DOHH2 (cell line): ENCODE measurements around the gene CHD5.

Experiments
- EZH2phosphoT487 ChIP-seq: fragments of 200-600 bp; sonication (generic); IDR thresholded peaks from 2 replicates; pipeline ENCODE4 v1.6.1; 2017; ENCODE audit warnings: borderline replicate concordance, mild to moderate bottlenecking, antibody characterized with exemption, low read length, moderate library complexity, mixed read lengths
- TF ChIP-seq, protein P1 (sequence below): fragments of 200-600 bp; sonication (generic); IDR thresholded peaks from one replicate; pipeline ENCODE4 v1.5.1; 2014; ENCODE audit warnings: antibody characterized with exemption, mild to moderate bottlenecking, low read depth, low read length; ENCODE audit not compliant: poor library complexity, severe bottlenecking

- TF ChIP-seq, protein P1, sequence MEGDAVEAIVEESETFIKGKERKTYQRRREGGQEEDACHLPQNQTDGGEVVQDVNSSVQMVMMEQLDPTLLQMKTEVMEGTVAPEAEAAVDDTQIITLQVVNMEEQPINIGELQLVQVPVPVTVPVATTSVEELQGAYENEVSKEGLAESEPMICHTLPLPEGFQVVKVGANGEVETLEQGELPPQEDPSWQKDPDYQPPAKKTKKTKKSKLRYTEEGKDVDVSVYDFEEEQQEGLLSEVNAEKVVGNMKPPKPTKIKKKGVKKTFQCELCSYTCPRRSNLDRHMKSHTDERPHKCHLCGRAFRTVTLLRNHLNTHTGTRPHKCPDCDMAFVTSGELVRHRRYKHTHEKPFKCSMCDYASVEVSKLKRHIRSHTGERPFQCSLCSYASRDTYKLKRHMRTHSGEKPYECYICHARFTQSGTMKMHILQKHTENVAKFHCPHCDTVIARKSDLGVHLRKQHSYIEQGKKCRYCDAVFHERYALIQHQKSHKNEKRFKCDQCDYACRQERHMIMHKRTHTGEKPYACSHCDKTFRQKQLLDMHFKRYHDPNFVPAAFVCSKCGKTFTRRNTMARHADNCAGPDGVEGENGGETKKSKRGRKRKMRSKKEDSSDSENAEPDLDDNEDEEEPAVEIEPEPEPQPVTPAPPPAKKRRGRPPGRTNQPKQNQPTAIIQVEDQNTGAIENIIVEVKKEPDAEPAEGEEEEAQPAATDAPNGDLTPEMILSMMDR, result no peak
- TF ChIP-seq EZH2phosphoT487, result no peak
Measured at GRCh38 chr1:6095511-6096242, 84.4 kb downstream of the CHD5 start.
